Inflammatory macrophage treated with lipopolysaccharide for 1 hour (primary cell): ENCODE results near the gene CXCL6.
A peak's percentile ranks its signal among the peaks of the same experiment; 100 is the strongest.

Source experiments
- DNase-seq, 2 donors: peaks; one replicate each; pipeline ENCODE4 v3.0.0-alpha.2; 2020 to 2022

CXCL6 gene

GRCh38 chr4:73836373-73837279, at the start of gene CXCL6:
Gene CXCL6 (plus strand): TSS chr4:73836678. CDS start chr4:73836751, 73 bp downstream.
- peak; percentile 25 to 38 for DNase-seq

- no peak for DNase-seq
Observed at GRCh38 chr4:73788411-73788810, 48.1 kb upstream of the CXCL6 start.

GRCh38 chr4:73798842-73799241, 37.6 kb upstream of the CXCL6 start:
- no peak for DNase-seq

GRCh38 chr4:73800206-73800605, 36.3 kb upstream of the CXCL6 start:
- DNase-seq = no peak

- DNase-seq = no peak
Observed at GRCh38 chr4:73801692-73802091, 34.8 kb upstream of the CXCL6 start.

- no peak for DNase-seq
Observed at GRCh38 chr4:73803213-73803612, 33.3 kb upstream of the CXCL6 start.

- no peak for DNase-seq
Observed at GRCh38 chr4:73810191-73810590, 26.3 kb upstream of the CXCL6 start.

- DNase-seq = no peak
Observed at GRCh38 chr4:73811841-73812240, 24.6 kb upstream of the CXCL6 start.

- DNase-seq = no peak
Observed at GRCh38 chr4:73814679-73815078, 21.8 kb upstream of the CXCL6 start.

- DNase-seq = peak; percentile 35 to 53
Observed at GRCh38 chr4:73815145-73815544, 21.3 kb upstream of the CXCL6 start.

- peak in 1 of 2 donors; percentile 14 for DNase-seq
Observed at GRCh38 chr4:73816814-73817213, 19.7 kb upstream of the CXCL6 start.

GRCh38 chr4:73817341-73817740, 19.1 kb upstream of the CXCL6 start:
- no peak for DNase-seq

- peak in 1 of 2 donors; percentile 42 for DNase-seq
Observed at GRCh38 chr4:73821325-73821724, 15.2 kb upstream of the CXCL6 start.

GRCh38 chr4:73822389-73822788, 14.1 kb upstream of the CXCL6 start:
- DNase-seq = no peak

- peak; percentile 64 to 72 for DNase-seq
Observed at GRCh38 chr4:73822812-73823504, 13.5 kb upstream of the CXCL6 start.

- no peak for DNase-seq
Observed at GRCh38 chr4:73823760-73824159, 12.7 kb upstream of the CXCL6 start.

- peak; percentile 61 to 68 for DNase-seq
Observed at GRCh38 chr4:73828956-73829355, 7.5 kb upstream of the CXCL6 start.

- DNase-seq = no peak
Observed at GRCh38 chr4:73831569-73831968, 4.9 kb upstream of the CXCL6 start.

GRCh38 chr4:73832651-73833237, 3.7 kb upstream of the CXCL6 start:
- DNase-seq = no peak

- no peak for DNase-seq
Observed at GRCh38 chr4:73839071-73839470, 2.6 kb downstream of the CXCL6 start.

- no peak for DNase-seq
Observed at GRCh38 chr4:73839715-73840114, 3.2 kb downstream of the CXCL6 start.

- no peak for DNase-seq
Observed at GRCh38 chr4:73841243-73841925, 4.9 kb downstream of the CXCL6 start.

- DNase-seq = no peak
Observed at GRCh38 chr4:73842696-73843095, 6.2 kb downstream of the CXCL6 start.
